Fibroblast of pulmonary artery (primary cell): ENCODE measurements around the gene OSBPL8.

Experiments
- DNase-seq: peaks from one replicate; pipeline ENCODE4 v3.0.0-alpha.2; 2010; ENCODE audit warnings: low read depth
- H3K4me3 ChIP-seq: replicated peaks from 2 replicates; pipeline ENCODE4 v1.5.1; 2011; ENCODE audit warnings: low read depth, mild to moderate bottlenecking, control low read depth, low read length, moderate library complexity
- TF ChIP-seq, protein P1 (sequence below): IDR thresholded peaks from 2 replicates; pipeline ENCODE4 v1.5.1; 2011; ENCODE audit warnings: mild to moderate bottlenecking, control low read depth, low read length, inconsistent platforms; ENCODE audit errors: missing control alignments

Gene OSBPL8

DNA sequence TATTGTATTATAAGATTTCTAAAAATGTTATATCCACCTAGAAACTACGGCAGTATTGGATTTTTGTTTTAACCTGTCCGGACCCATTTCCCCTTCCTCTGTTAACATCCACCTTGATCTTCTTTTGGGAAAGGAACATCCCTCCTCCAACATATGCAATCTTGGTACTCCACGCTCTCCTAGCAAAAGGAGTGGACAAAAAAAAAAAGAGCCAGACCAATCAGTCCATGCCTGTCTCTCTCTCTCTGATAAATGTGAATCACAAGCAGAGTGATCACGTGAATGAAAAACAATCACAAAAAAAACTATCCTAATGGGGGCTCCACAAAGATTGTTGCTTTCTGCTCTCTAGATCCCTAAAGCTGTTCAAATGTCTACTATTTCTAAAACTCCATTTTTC, 27.1 kb downstream of the OSBPL8 start:
- DNase-seq: no peak
- TF ChIP-seq, protein P1, sequence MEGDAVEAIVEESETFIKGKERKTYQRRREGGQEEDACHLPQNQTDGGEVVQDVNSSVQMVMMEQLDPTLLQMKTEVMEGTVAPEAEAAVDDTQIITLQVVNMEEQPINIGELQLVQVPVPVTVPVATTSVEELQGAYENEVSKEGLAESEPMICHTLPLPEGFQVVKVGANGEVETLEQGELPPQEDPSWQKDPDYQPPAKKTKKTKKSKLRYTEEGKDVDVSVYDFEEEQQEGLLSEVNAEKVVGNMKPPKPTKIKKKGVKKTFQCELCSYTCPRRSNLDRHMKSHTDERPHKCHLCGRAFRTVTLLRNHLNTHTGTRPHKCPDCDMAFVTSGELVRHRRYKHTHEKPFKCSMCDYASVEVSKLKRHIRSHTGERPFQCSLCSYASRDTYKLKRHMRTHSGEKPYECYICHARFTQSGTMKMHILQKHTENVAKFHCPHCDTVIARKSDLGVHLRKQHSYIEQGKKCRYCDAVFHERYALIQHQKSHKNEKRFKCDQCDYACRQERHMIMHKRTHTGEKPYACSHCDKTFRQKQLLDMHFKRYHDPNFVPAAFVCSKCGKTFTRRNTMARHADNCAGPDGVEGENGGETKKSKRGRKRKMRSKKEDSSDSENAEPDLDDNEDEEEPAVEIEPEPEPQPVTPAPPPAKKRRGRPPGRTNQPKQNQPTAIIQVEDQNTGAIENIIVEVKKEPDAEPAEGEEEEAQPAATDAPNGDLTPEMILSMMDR: no peak
- H3K4me3 ChIP-seq: no peak overlapping the region

DNA sequence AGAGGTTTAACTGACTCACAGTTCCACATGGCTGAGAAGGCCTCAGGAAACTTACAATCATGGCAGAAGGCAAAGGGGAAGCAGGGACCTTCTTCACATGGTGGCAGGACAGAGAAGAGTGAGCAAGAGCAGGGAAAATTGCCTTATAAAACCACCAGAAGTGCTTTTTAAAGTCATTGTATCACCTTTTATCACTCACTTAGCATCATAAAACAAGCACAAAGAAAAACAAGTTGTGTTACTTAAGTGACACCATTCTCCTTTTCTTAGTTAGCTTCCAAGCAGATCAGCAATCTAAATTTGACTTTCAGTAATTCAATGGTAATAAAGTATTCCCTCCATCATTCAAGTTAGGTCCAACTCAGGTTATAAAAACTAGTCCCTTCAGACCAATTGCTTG, 28.5 kb downstream of the OSBPL8 start:
- H3K4me3 ChIP-seq: no peak overlapping the region
- DNase-seq: no peak
- TF ChIP-seq, protein P1: no peak

DNA sequence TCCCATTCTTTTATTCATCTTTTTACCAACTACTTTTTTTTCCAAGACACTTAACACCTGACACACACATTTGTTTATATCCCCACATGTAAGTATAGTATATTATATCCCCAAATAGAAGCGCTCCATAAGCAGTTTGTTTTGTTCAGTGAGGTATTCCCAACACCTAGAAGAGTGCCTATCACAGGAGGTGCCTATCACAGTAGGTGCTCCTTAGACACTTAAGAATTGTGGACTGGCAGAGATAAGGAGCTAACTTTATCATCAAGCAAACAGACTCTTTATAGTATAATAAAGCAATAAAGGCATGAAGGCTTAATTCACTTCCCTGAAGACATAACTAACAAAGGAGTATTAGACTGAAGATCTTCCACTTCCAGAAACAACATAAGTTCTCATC, 29.1 kb downstream of the OSBPL8 start:
- no peak overlapping the region for H3K4me3 ChIP-seq
- TF ChIP-seq, protein P1: no peak
- no peak for DNase-seq

DNA sequence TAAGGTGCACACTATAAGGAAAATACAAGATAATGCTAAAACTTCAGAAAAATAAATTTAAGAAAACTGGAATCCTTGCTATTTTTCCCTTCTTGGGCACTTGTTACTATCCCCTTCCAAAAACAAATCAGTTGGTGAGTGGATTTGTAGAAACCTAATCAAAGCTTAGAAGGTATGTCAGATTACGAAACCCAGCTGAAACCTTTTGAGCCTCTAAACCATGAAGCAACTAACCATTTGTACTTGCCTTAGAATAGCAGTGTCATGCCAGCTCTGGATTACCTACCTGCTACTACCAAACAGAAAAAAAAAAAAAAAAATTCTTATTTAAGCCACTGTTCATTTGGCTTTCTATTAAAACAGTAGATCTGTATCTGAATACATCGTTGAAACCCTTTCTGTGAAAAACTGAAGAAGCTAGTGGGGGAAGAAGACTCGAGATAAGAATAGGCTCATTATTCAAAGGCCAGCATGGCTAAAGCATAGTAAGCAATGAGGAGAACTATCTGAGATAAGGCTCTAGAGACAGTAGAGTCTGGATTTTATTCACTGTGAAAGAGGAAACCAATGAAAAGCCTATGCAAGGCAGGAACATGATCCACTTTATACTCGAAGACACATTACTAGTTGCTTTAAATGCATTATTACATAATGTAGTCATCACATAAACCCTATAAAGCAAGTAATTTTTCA, 30.2 kb downstream of the OSBPL8 start:
- peak; percentile 23 for DNase-seq
- TF ChIP-seq, protein P1: no peak
- H3K4me3 ChIP-seq: no peak overlapping the region

DNA sequence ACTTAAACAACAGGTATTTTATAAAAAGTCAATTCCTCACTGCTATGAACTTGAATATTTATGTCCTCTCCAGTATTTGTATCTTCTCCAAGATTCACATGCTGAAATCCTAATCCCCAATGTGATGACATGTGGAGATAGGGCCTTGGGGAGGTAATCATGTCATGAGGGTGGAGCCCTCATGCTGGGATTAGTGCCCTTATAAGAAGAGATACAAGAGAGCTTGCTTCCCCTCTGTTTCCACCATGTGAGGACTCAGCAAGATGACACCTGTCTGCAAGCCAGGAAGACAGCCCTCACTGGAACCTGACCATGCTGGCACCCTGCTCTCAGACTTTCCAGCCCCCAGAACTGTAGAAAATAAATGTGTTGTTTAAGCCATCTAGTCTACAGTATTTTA, 36.2 kb downstream of the OSBPL8 start:
- DNase-seq: no peak
- no peak overlapping the region for H3K4me3 ChIP-seq
- TF ChIP-seq, protein P1: no peak

DNA sequence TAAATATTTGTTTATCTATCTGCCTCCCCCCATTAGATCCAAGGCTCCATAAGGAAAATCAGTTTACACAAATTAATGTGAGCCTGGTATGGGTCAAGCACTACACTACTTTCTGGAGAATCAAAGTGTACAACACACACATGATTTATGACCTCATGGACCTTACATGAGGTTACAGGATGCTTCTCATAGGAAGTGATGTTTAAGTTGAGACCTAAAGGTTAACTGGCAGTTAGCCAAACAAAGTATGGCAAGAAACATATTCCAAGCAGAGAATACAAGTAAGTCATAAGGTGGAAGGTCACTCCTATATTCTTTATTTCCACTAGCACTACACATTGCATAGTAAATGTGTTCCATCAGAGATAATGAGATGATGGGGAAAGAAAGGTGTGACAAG, 39.2 kb downstream of the OSBPL8 start:
- DNase-seq: no peak
- TF ChIP-seq, protein P1: no peak
- no peak overlapping the region for H3K4me3 ChIP-seq

DNA sequence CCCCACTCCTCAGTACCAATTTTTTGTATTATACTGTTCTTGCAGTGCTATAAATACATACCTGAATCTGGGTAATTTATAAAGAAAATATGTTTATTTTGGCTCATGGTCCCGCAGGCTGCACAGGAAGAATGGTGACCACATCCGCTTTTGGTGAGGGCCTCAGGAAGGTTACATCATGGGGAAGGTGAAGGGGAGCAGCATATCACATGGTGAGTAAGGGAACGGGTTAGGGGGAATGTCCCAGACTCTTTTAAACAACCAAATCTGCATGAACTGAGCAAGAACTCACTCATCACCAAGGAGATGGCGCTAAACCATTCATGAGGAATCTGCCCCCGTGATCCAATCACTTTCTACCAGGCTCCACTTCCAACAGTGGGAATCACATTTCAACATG, 40.0 kb downstream of the OSBPL8 start:
- peak; percentile 52 for DNase-seq
- H3K4me3 ChIP-seq: no peak overlapping the region
- TF ChIP-seq, protein P1: no peak
